HG02970 (cell line): ENCODE data around the gene KCNMA1.
"Not testable (repeated sequence)": the region's sequence is repeated elsewhere in the genome, so short reads cannot be mapped to it uniquely, and the experiment has no call there.

Experiments
- ATAC-seq: cut with Tn5 transposase; IDR thresholded peaks from one replicate; pipeline ENCODE4 v1.9.1; 2021; ENCODE audit warnings: mild to moderate bottlenecking, moderate library complexity, moderate number of reproducible peaks; ENCODE audit not compliant: unreplicated experiment, low FRiP score

Gene KCNMA1

GRCh38 chr10:77541944-77542343 lies 95.7 kb downstream of the KCNMA1 start:
- no peak for ATAC-seq

GRCh38 chr10:77541247-77541646 lies 96.4 kb downstream of the KCNMA1 start:
- ATAC-seq, result no peak

GRCh38 chr10:77539147-77539935 lies 98.3 kb downstream of the KCNMA1 start:
- ATAC-seq, result no peak

GRCh38 chr10:77537720-77538373 lies 99.8 kb downstream of the KCNMA1 start:
- no peak for ATAC-seq

- ATAC-seq, result no peak
Observed at GRCh38 chr10:77537071-77537470, 100.5 kb downstream of the KCNMA1 start.

GRCh38 chr10:77533887-77534278 lies 103.7 kb downstream of the KCNMA1 start:
- ATAC-seq, result no peak

GRCh38 chr10:77533146-77533886 lies 104.3 kb downstream of the KCNMA1 start:
- ATAC-seq, result no peak

- no peak for ATAC-seq
Observed at GRCh38 chr10:77532068-77532467, 105.5 kb downstream of the KCNMA1 start.

- ATAC-seq, result no peak
Observed at GRCh38 chr10:77531441-77532001, 106.1 kb downstream of the KCNMA1 start.

GRCh38 chr10:77530011-77530410 lies 107.6 kb downstream of the KCNMA1 start:
- no peak for ATAC-seq

GRCh38 chr10:77529050-77529576 lies 108.5 kb downstream of the KCNMA1 start:
- ATAC-seq, result no peak

- no peak for ATAC-seq
Observed at GRCh38 chr10:77527839-77528238, 109.8 kb downstream of the KCNMA1 start.

GRCh38 chr10:77526868-77527617 lies 110.6 kb downstream of the KCNMA1 start:
- no peak for ATAC-seq

GRCh38 chr10:77524281-77524711 lies 113.3 kb downstream of the KCNMA1 start:
- ATAC-seq, result no peak

GRCh38 chr10:77522268-77522809 lies 115.3 kb downstream of the KCNMA1 start:
- no peak for ATAC-seq

GRCh38 chr10:77520995-77521394 lies 116.6 kb downstream of the KCNMA1 start:
- ATAC-seq, result no peak

- ATAC-seq, result no peak
Observed at GRCh38 chr10:77520290-77520689, 117.3 kb downstream of the KCNMA1 start.

- not testable (repeated sequence) for ATAC-seq
Observed at GRCh38 chr10:77519791-77520190, 117.8 kb downstream of the KCNMA1 start.

- no peak for ATAC-seq
Observed at GRCh38 chr10:77518910-77519274, 118.7 kb downstream of the KCNMA1 start.
